Activated CD8-positive, alpha-beta T cell treated with anti-CD3 and anti-CD28 coated beads for 36 hours (primary cell): ENCODE data around the gene AP1G2. TPM values are rescaled to one million over a fixed set of nuclear protein-coding genes. Genes with fewer than 3 reads are reported as not detected.

Experiments
- ATAC-seq: fragments of 200-7000 bp; cut with Tn5 transposase; one replicate; pipeline ENCODE4 v1.10.0; 2021; ENCODE audit warnings: mild to moderate bottlenecking, moderate library complexity
- CTCF ChIA-PET: fragments of 350-600 bp; sonication (Branson Sonifier 250); formaldehyde crosslinking; loops from one replicate; lab custom pipeline; 2021; ENCODE audit warnings: antibody characterized with exemption; lab: Charles Lee
- POLR2A ChIA-PET: fragments of 350-600 bp; sonication (Branson Sonifier 250); formaldehyde crosslinking; loops from one replicate; lab custom pipeline; 2021; ENCODE audit warnings: antibody characterized with exemption; lab: Charles Lee
- DNase-seq: peaks from one replicate; pipeline ENCODE4 v3.0.0-alpha.2; 2020
- H3K27ac Mint-ChIP-seq: one replicate; pipeline ENCODE4 v1.8.0; 2021; ENCODE audit warnings: mild to moderate bottlenecking, mixed read lengths
- H3K27me3 Mint-ChIP-seq: one replicate; pipeline ENCODE4 v1.8.0; 2021; ENCODE audit warnings: mixed read lengths
- H3K36me3 Mint-ChIP-seq: one replicate; pipeline ENCODE4 v1.8.0; 2021; ENCODE audit warnings: low read depth, mixed read lengths
- H3K4me1 Mint-ChIP-seq: one replicate; pipeline ENCODE4 v1.8.0; 2021; ENCODE audit warnings: low read depth, mixed read lengths
- H3K4me3 Mint-ChIP-seq: one replicate; pipeline ENCODE4 v1.8.0; 2021; ENCODE audit warnings: mild to moderate bottlenecking, moderate library complexity, mixed read lengths
- H3K9me3 Mint-ChIP-seq: one replicate; pipeline ENCODE4 v1.8.0; 2021; ENCODE audit warnings: mixed read lengths
- intact Hi-C: fragments of 100-400 bp; cut with micrococcal nuclease; formaldehyde crosslinking; loops from one replicate; pipeline ENCODE4 v1.10.0; 2022
- total RNA-seq, 2 experiments: library from RNA; stranded (reverse); gene quantifications; one replicate each; pipeline ENCODE4 v1.2.3, GENCODE V29; 2021
- TF ChIP-seq, protein P1 (sequence below): fragments of 200-600 bp; IDR thresholded peaks from one replicate; pipeline ENCODE4 v1.8.0; 2022; ENCODE audit warnings: antibody characterized with exemption, mild to moderate bottlenecking

AP1G2 gene
- total RNA-seq, 2 experiments from 2014 or later: 146 to 155 TPM

GRCh38 chr14:23579311-23579630 lies 11.7 kb upstream of the AP1G2 start:
- Mint-ChIP-seq H3K27ac (no peak overlapping the region), H3K4me1 (peaks cover 12% of the 10 kb centered on the region), H3K36me3 (no peaks in the 10 kb centered on the region), H3K9me3 (no peaks in the 10 kb centered on the region), H3K27me3 (peaks cover 46% of the 10 kb centered on the region), H3K4me3 (no peak overlapping the region)
- TF ChIP-seq, protein P1, sequence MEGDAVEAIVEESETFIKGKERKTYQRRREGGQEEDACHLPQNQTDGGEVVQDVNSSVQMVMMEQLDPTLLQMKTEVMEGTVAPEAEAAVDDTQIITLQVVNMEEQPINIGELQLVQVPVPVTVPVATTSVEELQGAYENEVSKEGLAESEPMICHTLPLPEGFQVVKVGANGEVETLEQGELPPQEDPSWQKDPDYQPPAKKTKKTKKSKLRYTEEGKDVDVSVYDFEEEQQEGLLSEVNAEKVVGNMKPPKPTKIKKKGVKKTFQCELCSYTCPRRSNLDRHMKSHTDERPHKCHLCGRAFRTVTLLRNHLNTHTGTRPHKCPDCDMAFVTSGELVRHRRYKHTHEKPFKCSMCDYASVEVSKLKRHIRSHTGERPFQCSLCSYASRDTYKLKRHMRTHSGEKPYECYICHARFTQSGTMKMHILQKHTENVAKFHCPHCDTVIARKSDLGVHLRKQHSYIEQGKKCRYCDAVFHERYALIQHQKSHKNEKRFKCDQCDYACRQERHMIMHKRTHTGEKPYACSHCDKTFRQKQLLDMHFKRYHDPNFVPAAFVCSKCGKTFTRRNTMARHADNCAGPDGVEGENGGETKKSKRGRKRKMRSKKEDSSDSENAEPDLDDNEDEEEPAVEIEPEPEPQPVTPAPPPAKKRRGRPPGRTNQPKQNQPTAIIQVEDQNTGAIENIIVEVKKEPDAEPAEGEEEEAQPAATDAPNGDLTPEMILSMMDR: no peak
- intact Hi-C loops: no loop called here
- ChIA-PET POLR2A (no interaction called here), CTCF (no interaction called here)
- DNase-seq (no peak), ATAC-seq (no peak)

DNA sequence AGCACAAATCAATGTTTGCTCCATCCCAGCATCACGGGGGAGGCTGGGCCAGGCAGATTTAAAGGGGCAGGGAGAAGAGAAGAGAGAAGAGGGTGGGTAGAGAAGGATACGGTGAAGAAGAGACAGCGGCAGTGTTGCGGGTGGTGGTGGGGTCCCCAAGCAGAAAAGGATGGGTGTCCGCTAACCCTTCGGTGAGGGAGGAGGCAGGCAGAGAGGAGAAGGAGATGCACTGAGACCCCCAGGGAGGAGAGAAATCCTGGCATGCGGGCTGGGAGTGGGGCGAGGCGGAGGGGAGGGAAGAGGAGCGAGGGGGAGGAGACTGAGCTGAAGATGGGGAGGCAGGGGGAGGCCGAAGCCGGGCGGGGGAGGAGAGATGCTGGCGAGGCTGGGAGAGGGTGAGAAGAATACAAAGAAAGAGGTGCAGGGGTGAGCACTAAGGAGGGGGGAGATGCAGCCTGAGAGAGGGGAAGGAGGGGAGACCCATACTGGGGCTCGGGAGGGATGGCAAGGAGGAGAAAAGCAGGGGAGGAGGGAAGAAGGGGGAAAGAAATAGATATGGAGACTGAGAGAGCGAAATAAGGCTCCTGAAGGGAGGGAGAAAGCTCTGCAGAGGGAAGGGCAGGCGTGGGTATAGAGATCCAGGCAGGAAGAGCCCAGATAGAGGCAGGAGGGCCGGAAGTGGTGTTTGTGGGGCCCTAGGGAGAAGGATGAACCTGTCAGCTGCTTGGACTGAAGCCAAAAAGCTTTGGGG lies 11.1 kb upstream of the AP1G2 start, which contains the start of gene JPH4:
JPH4 (minus strand) TSS at position 231 of the 751 bp plus-strand sequence. CDS start 1,337 bp downstream, outside the sequence.
- Mint-ChIP-seq H3K27me3 (peaks cover 43% of the 10 kb centered on the region), H3K4me1 (peaks cover 12% of the 10 kb centered on the region), H3K9me3 (no peaks in the 10 kb centered on the region), H3K27ac (no peak within 1 kb of the TSS), H3K4me3 (no peak within 1 kb of the TSS), H3K36me3 (no peaks in the 10 kb centered on the region)
- CTCF ChIA-PET: interaction anchor here (1.0 kb wide), 1 partner anchor 10 kb away, joined by 3 read pairs; no protein-coding TSS in a partner anchor
- DNase-seq (no peak), ATAC-seq (no peak)
- TF ChIP-seq, protein P1: no peak
- POLR2A ChIA-PET: no interaction called here
- intact Hi-C loops: no loop called here

DNA sequence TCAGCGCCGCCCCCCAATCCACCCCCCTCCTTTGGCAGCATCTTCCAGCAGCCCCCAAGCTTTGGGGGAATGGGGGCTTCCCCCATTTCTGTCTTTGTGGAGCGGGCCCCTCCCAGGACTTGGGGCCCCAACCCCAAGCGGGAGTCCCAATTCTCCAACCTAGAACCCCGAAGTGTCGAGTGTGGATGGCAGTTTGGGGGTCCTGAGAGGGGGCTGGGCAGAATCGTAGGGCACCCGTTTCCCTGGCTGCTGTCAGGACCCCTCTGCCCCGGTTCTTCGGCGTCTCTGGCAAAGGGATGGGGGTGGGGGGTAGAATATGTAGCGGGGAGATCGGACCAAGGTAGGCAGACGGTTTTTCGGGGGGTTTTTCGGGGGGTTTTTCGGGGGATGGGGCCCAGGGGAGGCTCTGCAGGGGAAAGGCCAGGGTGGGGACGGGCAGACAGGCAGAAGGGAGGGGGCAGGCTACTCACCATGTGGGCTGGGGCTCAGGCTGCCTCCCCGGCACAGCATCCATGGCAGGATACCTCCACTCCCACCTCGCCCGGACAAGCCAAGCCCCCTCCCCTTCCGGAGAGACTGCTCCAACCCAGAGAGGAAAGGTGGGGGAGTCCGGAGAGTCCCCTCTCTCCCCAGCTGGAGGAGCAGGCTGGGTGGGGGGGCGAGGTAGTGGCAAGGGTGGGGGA lies 10.3 kb upstream of the AP1G2 start:
- no peak overlapping the region for H3K27ac Mint-ChIP-seq
- DNase-seq (no peak), ATAC-seq (peak; percentile 26)
- TF ChIP-seq, protein P1: no peak
- POLR2A ChIA-PET: no interaction called here
- H3K36me3 Mint-ChIP-seq: no peaks in the 10 kb centered on the region
- peaks cover 45% of the 10 kb centered on the region for H3K27me3 Mint-ChIP-seq
- CTCF ChIA-PET: interaction anchor here (1.0 kb wide), 1 partner anchor 11 kb away, joined by 3 read pairs; no protein-coding TSS in a partner anchor
- peaks cover 12% of the 10 kb centered on the region for H3K4me1 Mint-ChIP-seq
- intact Hi-C loops: no loop called here
- no peak overlapping the region for H3K4me3 Mint-ChIP-seq
- no peaks in the 10 kb centered on the region for H3K9me3 Mint-ChIP-seq

GRCh38 chr14:23577004-23577681 lies 9.6 kb upstream of the AP1G2 start:
- Mint-ChIP-seq H3K36me3 (no peaks in the 10 kb centered on the region), H3K9me3 (no peaks in the 10 kb centered on the region), H3K4me1 (peaks cover 12% of the 10 kb centered on the region), H3K27ac (no peak overlapping the region), H3K4me3 (peak overlapping the region; percentile 54), H3K27me3 (peaks cover 45% of the 10 kb centered on the region)
- ChIA-PET POLR2A (interaction anchor here (0.6 kb wide), 1 partner anchor 21 kb away, joined by 3 read pairs; no protein-coding TSS in a partner anchor), CTCF (no interaction called here)
- ATAC-seq (peak; percentile 24), DNase-seq (no peak)
- intact Hi-C loops: no loop called here
- TF ChIP-seq, protein P1: no peak
